ENCODE measurements around the gene PLXDC2.

PLXDC2 gene

DNA sequence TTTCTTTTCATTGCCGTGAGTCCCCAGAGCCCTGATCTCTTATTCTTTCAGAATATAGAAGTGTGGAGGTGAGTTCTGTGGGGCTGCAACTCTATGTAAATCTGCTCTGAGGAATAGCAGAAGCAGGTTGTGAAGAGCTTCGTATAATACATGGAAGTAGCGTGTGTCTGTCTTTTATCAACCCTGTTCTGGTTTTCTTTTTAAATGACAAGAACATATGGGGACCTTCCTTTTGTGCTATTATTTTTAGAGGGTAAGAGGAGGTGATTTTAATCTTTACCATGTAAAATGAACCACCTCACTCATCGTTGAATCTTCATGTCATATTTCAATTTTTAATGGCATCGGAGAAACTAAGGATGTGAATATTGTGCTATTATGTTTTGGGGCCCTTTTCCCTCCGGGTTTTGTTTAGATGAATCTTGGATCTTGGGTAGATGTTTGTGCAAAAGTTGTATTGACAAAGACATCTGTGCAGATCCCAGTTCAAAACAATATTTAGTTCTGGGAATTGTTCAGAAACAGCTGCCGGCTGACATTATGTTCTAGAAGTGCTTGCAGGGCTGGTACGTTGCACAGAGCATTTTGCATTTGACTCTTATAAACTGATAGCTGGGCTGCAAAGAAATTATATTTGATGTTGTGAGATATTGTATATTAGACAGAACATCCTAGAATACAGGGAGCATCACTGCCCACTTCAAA is 46.7 kb downstream of the PLXDC2 start:
- no peak for DNase-seq

DNA sequence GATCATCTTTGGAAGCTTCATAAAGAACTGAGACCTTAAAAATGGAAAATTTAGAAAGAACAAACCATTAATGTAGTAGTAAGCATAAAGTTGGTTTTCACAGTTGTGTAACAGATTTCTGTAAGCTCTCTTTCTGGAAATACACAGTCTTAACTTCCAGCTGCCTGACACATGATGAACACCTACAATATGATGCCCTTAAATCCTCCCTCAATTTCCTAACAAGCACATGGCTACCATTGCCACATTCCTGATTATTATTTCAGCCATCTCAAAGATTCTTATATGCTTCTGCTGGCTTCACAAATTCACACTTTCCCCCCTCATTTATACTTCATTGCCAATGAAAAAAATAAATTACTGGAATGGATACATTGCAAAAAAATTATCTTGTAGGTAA is 49.4 kb downstream of the PLXDC2 start:
- DNase-seq: no peak

- DNase-seq: no peak
Observed at GRCh38 chr10:19869370-19869769, 53.1 kb downstream of the PLXDC2 start.

GRCh38 chr10:19872504-19873271 is 56.5 kb downstream of the PLXDC2 start:
- DNase-seq: no peak

- DNase-seq: no peak
Observed at GRCh38 chr10:19874190-19874589, 58.0 kb downstream of the PLXDC2 start.

- no peak for DNase-seq
Observed at GRCh38 chr10:19874791-19875190, 58.6 kb downstream of the PLXDC2 start.

- no peak for DNase-seq
Observed at GRCh38 chr10:19876570-19876969, 60.3 kb downstream of the PLXDC2 start.

DNA sequence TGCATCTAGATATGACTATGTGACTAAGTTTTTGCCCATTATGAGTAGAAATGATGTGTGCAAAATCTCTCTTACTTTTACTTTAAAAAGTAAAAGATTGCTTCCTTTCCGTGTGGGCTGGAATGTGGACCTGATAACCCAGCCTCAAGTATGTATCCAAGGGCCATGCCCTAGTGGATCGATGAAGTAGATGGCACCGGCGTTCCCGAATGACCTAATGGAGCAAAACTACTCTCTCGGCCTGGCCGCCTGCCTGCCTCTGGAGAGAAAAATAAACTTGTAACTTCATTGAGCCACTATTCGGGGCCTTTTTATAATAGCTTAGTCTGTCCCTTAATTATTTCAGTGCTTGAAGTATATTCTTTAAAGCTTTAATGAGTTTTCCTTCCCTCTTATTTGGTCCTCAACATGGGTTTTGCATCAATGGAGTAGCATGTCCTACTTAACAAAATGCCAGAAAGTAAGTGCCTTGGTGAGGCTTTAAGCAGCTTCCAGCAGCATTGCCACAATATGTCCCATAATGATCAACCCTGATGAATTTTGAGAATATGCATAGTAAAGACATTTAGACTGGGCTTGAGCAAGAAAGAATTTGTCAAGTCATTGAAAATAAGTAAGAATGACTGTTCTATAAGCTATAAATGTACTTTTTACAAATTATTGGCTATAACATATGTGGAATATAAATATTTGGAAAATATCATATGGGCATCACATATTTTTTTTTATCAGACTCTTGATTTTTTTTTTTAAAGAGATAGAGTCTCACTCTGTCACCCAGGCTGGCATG is 61.4 kb downstream of the PLXDC2 start:
- DNase-seq: no peak

- no peak for DNase-seq
Observed at GRCh38 chr10:19882621-19883020, 66.4 kb downstream of the PLXDC2 start.

- no peak for DNase-seq
Observed at GRCh38 chr10:19888061-19888660, 71.9 kb downstream of the PLXDC2 start.

GRCh38 chr10:19889256-19889655 is 73.0 kb downstream of the PLXDC2 start:
- no peak for DNase-seq

- DNase-seq: no peak
Observed at GRCh38 chr10:19891429-19891828, 75.2 kb downstream of the PLXDC2 start.

DNA sequence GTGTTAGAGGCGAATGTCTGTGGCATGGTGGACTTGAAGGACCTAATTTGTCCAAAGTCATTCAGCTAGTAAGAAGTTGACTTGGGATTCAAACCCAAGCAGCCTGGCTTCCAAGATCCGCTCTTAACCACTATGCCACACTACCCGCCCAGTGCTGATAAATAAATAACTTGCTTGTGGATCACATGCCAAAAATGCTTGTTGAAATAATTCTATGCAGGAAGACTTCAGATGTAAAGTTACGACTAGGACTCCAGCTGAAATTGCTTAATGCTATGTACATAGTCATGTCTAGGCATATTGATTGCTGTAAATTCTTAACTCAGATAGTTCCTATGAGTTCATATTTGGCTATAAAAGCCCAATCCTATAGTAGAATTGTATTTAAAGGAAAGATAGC is 76.0 kb downstream of the PLXDC2 start:
- no peak for DNase-seq

DNA sequence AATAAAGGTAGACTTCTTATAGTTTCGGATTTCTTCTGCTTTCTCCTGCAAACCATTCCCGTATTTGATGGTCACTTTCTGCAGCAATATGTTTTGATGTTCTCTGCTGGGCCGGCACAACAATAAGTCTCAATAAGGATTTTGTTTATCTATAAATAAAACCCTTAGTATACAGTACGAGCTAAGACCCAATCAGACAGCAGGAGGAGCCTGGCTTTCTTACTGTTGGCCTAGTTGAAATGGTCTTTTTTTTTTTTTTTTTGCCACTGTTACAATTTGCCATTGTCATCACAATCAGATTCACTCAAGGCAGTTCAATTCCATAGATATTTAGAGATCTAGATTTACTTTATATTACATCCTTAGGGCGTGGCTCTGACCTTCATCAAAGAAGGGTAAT is 76.4 kb downstream of the PLXDC2 start:
- DNase-seq: no peak

GRCh38 chr10:19895500-19895899 is 79.3 kb downstream of the PLXDC2 start:
- DNase-seq: no peak

DNA sequence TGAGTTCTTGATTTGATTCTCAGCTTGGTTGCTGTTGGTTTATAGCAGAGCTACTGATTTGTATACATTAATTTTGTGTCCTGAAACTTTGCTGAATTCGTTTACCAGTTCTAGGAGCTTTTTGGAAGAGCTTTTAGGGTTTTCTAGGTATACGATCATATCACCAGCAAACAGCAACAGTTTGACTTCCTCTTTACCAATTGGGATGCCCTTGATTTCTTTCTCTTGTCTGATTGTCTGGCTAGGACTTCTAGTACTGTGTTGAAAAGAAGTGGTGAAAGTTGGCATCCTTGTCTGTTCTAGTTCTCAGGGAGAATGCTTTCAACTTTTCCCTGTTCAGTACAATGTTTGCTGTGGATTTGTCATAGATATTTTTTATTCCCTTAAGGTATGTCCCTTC is 86.2 kb downstream of the PLXDC2 start:
- no peak for DNase-seq

- DNase-seq: no peak
Observed at GRCh38 chr10:19904202-19904661, 88.0 kb downstream of the PLXDC2 start.

DNA sequence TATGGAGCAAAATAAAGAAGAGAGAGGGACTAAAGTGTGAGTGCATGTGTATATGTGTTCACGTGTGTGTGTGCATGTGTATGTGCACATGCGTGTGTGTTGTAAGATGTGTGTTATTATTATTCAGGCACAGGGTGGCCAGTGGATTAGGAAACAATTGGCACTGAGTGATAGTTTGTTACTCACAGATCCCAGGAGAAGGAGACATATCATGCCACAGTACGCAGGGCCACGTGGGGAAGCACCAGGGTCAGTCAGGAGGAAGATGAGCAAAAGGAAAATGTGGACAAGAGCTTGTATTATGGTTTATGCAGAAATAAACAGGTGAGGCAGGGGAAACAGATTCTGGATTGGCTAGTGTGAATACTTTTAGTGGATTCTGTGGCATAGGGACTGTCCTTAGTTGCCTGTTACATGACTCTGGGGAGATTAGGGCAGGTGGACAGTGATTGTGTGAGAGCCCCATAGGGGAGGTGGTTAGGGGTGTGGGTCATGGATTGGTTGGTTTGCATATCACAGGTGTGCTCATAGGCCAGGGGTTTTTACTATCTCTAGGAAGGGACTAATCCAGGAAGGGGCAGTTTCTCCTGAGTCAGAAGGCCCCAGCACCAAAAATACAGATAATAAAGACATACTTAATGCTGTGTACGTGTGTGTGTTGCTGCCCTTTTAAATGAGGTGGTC is 90.0 kb downstream of the PLXDC2 start:
- no peak for DNase-seq

- no peak for DNase-seq
Observed at GRCh38 chr10:19908991-19909696, 92.9 kb downstream of the PLXDC2 start.

- no peak for DNase-seq
Observed at GRCh38 chr10:19911886-19912285, 95.7 kb downstream of the PLXDC2 start.

DNA sequence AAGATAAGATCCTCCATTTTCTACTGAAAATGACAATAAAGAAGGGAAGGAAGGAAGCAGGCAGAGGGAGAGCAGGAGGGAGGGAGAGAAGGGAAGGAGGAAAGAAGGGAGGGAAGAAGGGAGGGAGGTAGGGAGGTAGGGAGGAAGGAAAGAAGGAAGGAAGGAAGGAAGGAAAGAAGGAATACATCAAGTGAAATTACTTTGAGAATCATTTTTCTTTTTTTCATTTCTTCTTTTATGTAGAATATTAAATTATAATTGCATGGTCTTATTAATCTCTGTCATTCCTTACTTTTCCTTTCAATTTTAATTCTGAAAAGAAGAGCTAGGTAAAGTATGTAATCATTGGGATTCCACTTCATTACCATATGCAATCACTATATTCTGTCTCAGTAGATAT is 97.8 kb downstream of the PLXDC2 start:
- no peak for DNase-seq

- DNase-seq: no peak
Observed at GRCh38 chr10:19915125-19915524, 98.9 kb downstream of the PLXDC2 start.

Data from stimulated activated CD4-positive, alpha-beta T cell treated with anti-CD3 and anti-CD28 coated beads, Interleukin-4, amount 100 ng/mL, for 1 hour (primary cell).